Endodermal cell (in vitro differentiated cells): ENCODE measurements around the gene ZNF286A. TPM values are rescaled to one million over a fixed set of nuclear protein-coding genes. Genes with fewer than 3 reads are reported as not detected.

ENCODE experiments used
- DNase-seq: peaks from one replicate; pipeline ENCODE4 v3.0.0-alpha.2; 2017
- H3K27ac ChIP-seq: 2 replicates; pipeline ENCODE4 v1.5.1; 2013; ENCODE audit warnings: mild to moderate bottlenecking, low read depth, low read length, moderate library complexity
- H3K27me3 ChIP-seq: 2 replicates; pipeline ENCODE4 v1.6.1; 2013; ENCODE audit warnings: mild to moderate bottlenecking, low read length, moderate library complexity; ENCODE audit not compliant: insufficient read depth, control insufficient read depth, poor library complexity, severe bottlenecking
- H3K36me3 ChIP-seq: 2 replicates; pipeline ENCODE4 v1.7.0; 2013; ENCODE audit warnings: mild to moderate bottlenecking, low read length, moderate library complexity; ENCODE audit not compliant: control insufficient read depth, insufficient read depth
- H3K4me1 ChIP-seq: one replicate; pipeline ENCODE4 v1.7.0; 2013; ENCODE audit warnings: low read length; ENCODE audit not compliant: control insufficient read depth, insufficient read depth
- H3K4me3 ChIP-seq: 2 replicates; pipeline ENCODE4 v1.5.1; 2013; ENCODE audit warnings: mild to moderate bottlenecking, low read length, moderate library complexity
- H3K9ac ChIP-seq: 2 replicates; pipeline ENCODE4 v1.6.1; 2013; ENCODE audit warnings: mild to moderate bottlenecking, low read length, moderate library complexity; ENCODE audit not compliant: poor library complexity, severe bottlenecking; ENCODE audit errors: extremely low read depth
- H3K9me3 ChIP-seq: 2 replicates; pipeline ENCODE4 v1.6.1; 2013; ENCODE audit warnings: mild to moderate bottlenecking, low read length, moderate library complexity; ENCODE audit not compliant: control insufficient read depth
- H3K27ac Mint-ChIP-seq: 2 replicates; pipeline ENCODE4 v1.8.0; 2020; ENCODE audit warnings: mixed read lengths
- H3K27me3 Mint-ChIP-seq: 2 replicates; pipeline ENCODE4 v1.8.0; 2021; ENCODE audit warnings: mild to moderate bottlenecking, mixed read lengths; ENCODE audit not compliant: insufficient read depth
- H3K36me3 Mint-ChIP-seq: 2 replicates; pipeline ENCODE4 v1.8.0; 2020; ENCODE audit warnings: low read depth, mixed read lengths
- H3K4me1 Mint-ChIP-seq: 2 replicates; pipeline ENCODE4 v1.8.0; 2020; ENCODE audit warnings: mixed read lengths
- H3K4me3 Mint-ChIP-seq: 2 replicates; pipeline ENCODE4 v1.8.0; 2020; ENCODE audit warnings: mild to moderate bottlenecking, moderate library complexity, mixed read lengths
- H3K9me3 Mint-ChIP-seq: 2 replicates; pipeline ENCODE4 v1.8.0; 2020; ENCODE audit warnings: mild to moderate bottlenecking, mixed read lengths
- WGBS, 2 experiments: methylation state at CpG; one replicate each; pipeline versions ENCODE4 v1.1.5 to v1.1.7; 2013; ENCODE audit warnings: missing lambda C conversion rate in 2 of 2, mixed read lengths in 1 of 2; ENCODE audit not compliant: insufficient coverage in 1 of 2, insufficient read length in 1 of 2; 5-methylcytosine and 5-hydroxymethylcytosine counted together
- total RNA-seq, 2 donors: library from RNA; stranded (reverse); fragmentation: NEBNext Ultra II Directional in 1 of 2; extraction: Animal tissue kit (Norgen Biotek cat#: 25700) in 1 of 2; gene quantifications; 2 replicates in 1 of 2; 3 replicates in 1 of 2; pipeline ENCODE4 v1.2.1, GENCODE V29; 2021
- TF ChIP-seq, protein P1 (sequence below): fragments of 200-600 bp; sonication (generic); conservative IDR thresholded peaks from 2 replicates; pipeline ENCODE4 v1.5.0; 2021; ENCODE audit warnings: antibody characterized with exemption, mild to moderate bottlenecking

Gene ZNF286A
- total RNA-seq, 2 donors from 2014 or later: 75.1 to 81.2 TPM

DNA sequence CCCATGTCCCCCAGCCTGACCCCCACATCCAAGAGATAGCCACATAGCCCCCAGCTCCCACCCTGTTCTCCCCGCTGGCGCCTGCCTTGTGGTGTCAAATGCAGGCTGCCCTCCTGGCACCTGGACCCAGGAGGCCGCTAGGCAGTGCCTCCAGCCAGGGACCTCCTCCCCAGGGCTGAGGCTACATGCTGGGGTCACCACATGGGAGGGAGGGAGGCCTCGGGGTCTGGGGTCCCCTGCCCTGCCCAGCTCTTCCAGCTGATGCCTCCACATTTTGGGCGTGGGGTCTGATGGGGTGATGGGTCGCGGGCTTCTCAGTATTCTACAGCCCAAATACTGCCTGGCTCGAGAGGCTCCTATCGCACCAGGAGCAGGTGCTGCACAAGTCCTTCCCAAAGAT, 42.1 kb downstream of the ZNF286A start:
- H3K9me3 Mint-ChIP-seq: no peaks in the 10 kb centered on the region
- no peak overlapping the region for H3K27ac ChIP-seq
- no peak overlapping the region for H3K4me3 Mint-ChIP-seq
- 94 to 98% methylated on average over 8 to 9 of the region's 9 CpGs for WGBS, 2 experiments
- H3K27ac Mint-ChIP-seq: no peak overlapping the region
- no peak for DNase-seq
- H3K27me3 ChIP-seq: no peaks in the 10 kb centered on the region
- TF ChIP-seq, protein P1, sequence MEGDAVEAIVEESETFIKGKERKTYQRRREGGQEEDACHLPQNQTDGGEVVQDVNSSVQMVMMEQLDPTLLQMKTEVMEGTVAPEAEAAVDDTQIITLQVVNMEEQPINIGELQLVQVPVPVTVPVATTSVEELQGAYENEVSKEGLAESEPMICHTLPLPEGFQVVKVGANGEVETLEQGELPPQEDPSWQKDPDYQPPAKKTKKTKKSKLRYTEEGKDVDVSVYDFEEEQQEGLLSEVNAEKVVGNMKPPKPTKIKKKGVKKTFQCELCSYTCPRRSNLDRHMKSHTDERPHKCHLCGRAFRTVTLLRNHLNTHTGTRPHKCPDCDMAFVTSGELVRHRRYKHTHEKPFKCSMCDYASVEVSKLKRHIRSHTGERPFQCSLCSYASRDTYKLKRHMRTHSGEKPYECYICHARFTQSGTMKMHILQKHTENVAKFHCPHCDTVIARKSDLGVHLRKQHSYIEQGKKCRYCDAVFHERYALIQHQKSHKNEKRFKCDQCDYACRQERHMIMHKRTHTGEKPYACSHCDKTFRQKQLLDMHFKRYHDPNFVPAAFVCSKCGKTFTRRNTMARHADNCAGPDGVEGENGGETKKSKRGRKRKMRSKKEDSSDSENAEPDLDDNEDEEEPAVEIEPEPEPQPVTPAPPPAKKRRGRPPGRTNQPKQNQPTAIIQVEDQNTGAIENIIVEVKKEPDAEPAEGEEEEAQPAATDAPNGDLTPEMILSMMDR: no peak
- H3K36me3 ChIP-seq: no peaks in the 10 kb centered on the region
- no peaks in the 10 kb centered on the region for H3K4me1 ChIP-seq
- H3K9me3 ChIP-seq: no peaks in the 10 kb centered on the region
- H3K27me3 Mint-ChIP-seq: peaks cover 3% of the 10 kb centered on the region
- no peak overlapping the region for H3K9ac ChIP-seq
- no peaks in the 10 kb centered on the region for H3K4me1 Mint-ChIP-seq
- H3K36me3 Mint-ChIP-seq: no peaks in the 10 kb centered on the region
- H3K4me3 ChIP-seq: no peak overlapping the region

DNA sequence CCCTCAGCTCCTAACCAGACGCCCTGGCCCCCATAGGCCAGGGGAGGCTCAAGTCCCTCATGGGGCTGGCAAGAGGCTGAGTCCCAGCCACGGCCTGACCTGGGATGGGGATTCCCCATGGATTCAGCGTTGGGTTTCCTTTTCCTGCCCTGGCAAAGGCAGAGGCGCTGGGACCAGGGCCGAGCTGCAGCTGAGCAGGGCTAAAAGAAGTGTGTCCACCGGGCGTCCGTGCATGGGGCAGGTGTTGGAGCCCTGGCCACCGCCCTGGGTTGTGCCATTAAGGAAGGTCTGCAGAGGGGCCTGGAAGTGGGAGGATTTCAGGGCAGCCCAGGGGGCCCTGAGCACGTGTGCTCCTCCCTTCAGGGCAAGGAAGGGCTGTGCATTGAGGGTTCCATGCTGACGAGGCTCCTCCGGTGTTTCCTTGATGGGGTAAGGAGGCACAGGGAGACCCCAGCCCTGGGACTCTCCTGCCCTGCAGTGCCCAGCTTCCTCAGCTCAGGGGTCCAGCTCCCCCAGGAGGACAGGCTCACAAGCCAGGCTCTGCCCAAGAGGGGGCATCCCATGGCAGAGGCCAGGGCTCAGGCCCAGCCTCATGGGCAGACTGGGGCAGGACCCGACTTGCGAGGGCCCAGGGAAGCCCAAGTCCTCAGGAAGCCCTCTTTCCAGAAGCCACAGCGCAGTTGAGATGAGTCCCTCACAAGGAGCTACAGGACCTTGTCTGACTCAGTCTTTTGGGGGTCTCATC, 42.7 kb downstream of the ZNF286A start:
- TF ChIP-seq, protein P1: no peak
- H3K27me3 ChIP-seq: no peaks in the 10 kb centered on the region
- Mint-ChIP-seq H3K9me3 (no peaks in the 10 kb centered on the region), H3K4me1 (no peaks in the 10 kb centered on the region), H3K36me3 (no peaks in the 10 kb centered on the region), H3K27me3 (peaks cover 3% of the 10 kb centered on the region), H3K27ac (no peak overlapping the region), H3K4me3 (no peak overlapping the region)
- no peaks in the 10 kb centered on the region for H3K9me3 ChIP-seq
- peak; percentile 36 for DNase-seq
- 91 to 100% methylated on average over 1 to 15 of the region's 15 CpGs for WGBS, 2 experiments
- no peaks in the 10 kb centered on the region for H3K4me1 ChIP-seq
- H3K36me3 ChIP-seq: no peaks in the 10 kb centered on the region
- no peak overlapping the region for H3K27ac ChIP-seq
- no peak overlapping the region for H3K4me3 ChIP-seq
- no peak overlapping the region for H3K9ac ChIP-seq

DNA sequence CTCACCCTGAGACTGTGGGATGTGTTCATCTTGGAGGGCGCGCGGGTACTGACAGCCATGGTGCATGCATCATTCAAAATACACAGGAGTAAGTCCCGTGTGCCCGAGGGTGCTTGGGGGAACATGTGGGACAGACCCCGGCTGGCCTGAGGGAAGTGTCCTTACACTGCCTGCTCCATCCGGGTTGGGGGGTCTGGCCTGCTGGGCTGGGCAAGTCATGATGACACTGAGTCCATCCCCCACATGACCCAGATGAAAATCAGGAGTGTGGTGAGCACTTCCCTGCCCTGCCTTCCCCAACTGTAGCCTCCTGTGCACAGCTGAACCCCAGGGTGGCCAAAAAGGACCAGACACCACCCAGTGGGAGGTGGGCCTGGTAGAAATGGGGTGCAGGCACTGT, 43.4 kb downstream of the ZNF286A start:
- no peak overlapping the region for H3K9ac ChIP-seq
- no peaks in the 10 kb centered on the region for H3K9me3 ChIP-seq
- H3K27ac Mint-ChIP-seq: no peak overlapping the region
- H3K9me3 Mint-ChIP-seq: no peaks in the 10 kb centered on the region
- H3K4me1 Mint-ChIP-seq: no peaks in the 10 kb centered on the region
- no peak overlapping the region for H3K27ac ChIP-seq
- no peaks in the 10 kb centered on the region for H3K27me3 ChIP-seq
- peaks cover 3% of the 10 kb centered on the region for H3K27me3 Mint-ChIP-seq
- WGBS, 2 experiments: 91 to 98% methylated on average over 7 of the region's 7 CpGs
- DNase-seq: no peak
- no peak overlapping the region for H3K4me3 Mint-ChIP-seq
- no peaks in the 10 kb centered on the region for H3K36me3 ChIP-seq
- TF ChIP-seq, protein P1: no peak
- no peaks in the 10 kb centered on the region for H3K4me1 ChIP-seq
- H3K36me3 Mint-ChIP-seq: no peaks in the 10 kb centered on the region
- H3K4me3 ChIP-seq: no peak overlapping the region
